Stimulated activated naive CD8-positive, alpha-beta T cell treated with anti-CD3 and anti-CD28 coated beads, Interleukin-15, amount 100 ng/mL, for 72 hours (primary cell): ENCODE results near the gene NRN1.

Experiments
- ATAC-seq: fragments of 150-1000 bp; cut with Tn5 transposase; 2 replicates; pipeline ENCODE4 v1.10.0; 2021; ENCODE audit warnings: mild to moderate bottlenecking, moderate library complexity
- DNase-seq, 2 donors: peaks; one replicate each; pipeline ENCODE4 v3.0.0; 2021 to 2022
- H3K27ac Mint-ChIP-seq, 2 donors: one replicate each; pipeline ENCODE4 v1.8.0; 2022; ENCODE audit warnings: mild to moderate bottlenecking in 2 of 2, mixed read lengths in 2 of 2, moderate library complexity in 2 of 2
- H3K27me3 Mint-ChIP-seq: one replicate; pipeline ENCODE4 v1.8.0; 2022; ENCODE audit warnings: mixed read lengths
- H3K4me1 Mint-ChIP-seq: one replicate; pipeline ENCODE4 v1.8.0; 2022; ENCODE audit warnings: mild to moderate bottlenecking, mixed read lengths
- H3K4me3 Mint-ChIP-seq, 2 donors: one replicate each; pipeline ENCODE4 v1.8.0; 2022; ENCODE audit warnings: mild to moderate bottlenecking in 2 of 2, mixed read lengths in 2 of 2, moderate library complexity in 1 of 2
- H3K9me3 Mint-ChIP-seq, 2 donors: one replicate each; pipeline ENCODE4 v1.8.0; 2022; ENCODE audit warnings: mixed read lengths in 2 of 2

Gene NRN1

GRCh38 chr6:5995949-5996713 is 10.6 kb downstream of the NRN1 start:
- H3K9me3 Mint-ChIP-seq: peaks cover 7 to 9% of the 10 kb centered on the region in 2 donors
- H3K27me3 Mint-ChIP-seq: peaks cover 100% of the 10 kb centered on the region
- no peak for DNase-seq
- peaks cover 67% of the 10 kb centered on the region for H3K4me1 Mint-ChIP-seq
- H3K27ac Mint-ChIP-seq: peak overlapping the region in 1 of 2 donors; percentile 47
- no peak for ATAC-seq
- H3K4me3 Mint-ChIP-seq: peak overlapping the region; percentile 86 to 89

GRCh38 chr6:5995658-5995948 is 11.1 kb downstream of the NRN1 start:
- DNase-seq (no peak), ATAC-seq (no peak)
- Mint-ChIP-seq H3K4me1 (peaks cover 71% of the 10 kb centered on the region), H3K9me3 (peaks cover 7% of the 10 kb centered on the region in 2 donors), H3K27me3 (peaks cover 100% of the 10 kb centered on the region), H3K27ac (no peak overlapping the region), H3K4me3 (peak overlapping the region; percentile 86 to 89)

GRCh38 chr6:5994999-5995657 is 11.6 kb downstream of the NRN1 start:
- Mint-ChIP-seq H3K9me3 (peaks cover 3% of the 10 kb centered on the region in 2 donors), H3K27me3 (peaks cover 98% of the 10 kb centered on the region), H3K4me1 (peaks cover 68% of the 10 kb centered on the region), H3K4me3 (peak overlapping the region; percentile 86 to 89), H3K27ac (no peak overlapping the region)
- no peak for DNase-seq
- no peak for ATAC-seq

DNA sequence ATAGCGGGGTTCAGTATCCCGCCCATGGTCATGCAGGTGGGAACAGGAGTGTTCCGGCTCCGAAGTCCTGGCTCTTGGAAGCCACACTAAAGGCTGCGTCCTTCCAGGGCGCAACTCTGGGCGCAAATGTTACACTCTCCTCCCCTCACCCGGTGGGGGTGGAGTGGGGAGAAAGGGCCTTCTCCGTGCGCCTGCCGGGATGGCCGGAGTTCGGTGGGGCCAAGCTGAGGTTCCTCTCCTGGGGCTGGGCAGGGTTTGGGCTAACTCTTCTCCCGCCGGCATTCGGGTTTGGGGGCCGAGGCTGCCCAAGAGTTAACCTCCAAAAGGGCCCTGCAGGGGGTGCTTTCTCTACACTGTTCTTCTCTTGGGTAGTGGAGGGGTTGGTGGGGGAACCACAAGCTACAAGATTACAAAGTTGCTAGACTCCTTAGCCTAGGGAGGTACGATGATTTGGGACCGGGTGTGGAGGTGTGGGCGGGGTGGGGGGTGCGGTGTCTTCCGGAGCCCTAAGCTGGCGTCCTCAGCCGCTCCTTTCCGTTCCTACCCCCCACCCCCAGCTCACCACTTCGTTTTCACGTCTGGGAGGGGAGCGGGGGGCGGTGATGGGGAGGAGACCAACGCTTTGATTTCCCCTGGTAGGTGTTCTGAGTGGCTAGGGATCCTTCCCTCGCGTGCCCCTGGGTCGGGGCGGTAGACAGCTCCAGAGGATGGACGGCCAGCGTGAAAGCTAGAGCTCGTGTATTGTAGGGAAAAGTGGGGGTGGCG is 12.3 kb downstream of the NRN1 start:
- Mint-ChIP-seq H3K27me3 (peaks cover 98% of the 10 kb centered on the region), H3K4me1 (peaks cover 61% of the 10 kb centered on the region), H3K27ac (no peak overlapping the region), H3K9me3 (no peaks in the 10 kb centered on the region), H3K4me3 (peak overlapping the region; percentile 86 to 89)
- DNase-seq (peak; percentile 20 to 25), ATAC-seq (peak; percentile 65)

GRCh38 chr6:5992551-5993225 is 14.0 kb downstream of the NRN1 start:
- Mint-ChIP-seq H3K4me1 (peaks cover 45% of the 10 kb centered on the region), H3K27me3 (peaks cover 98% of the 10 kb centered on the region)

DNA sequence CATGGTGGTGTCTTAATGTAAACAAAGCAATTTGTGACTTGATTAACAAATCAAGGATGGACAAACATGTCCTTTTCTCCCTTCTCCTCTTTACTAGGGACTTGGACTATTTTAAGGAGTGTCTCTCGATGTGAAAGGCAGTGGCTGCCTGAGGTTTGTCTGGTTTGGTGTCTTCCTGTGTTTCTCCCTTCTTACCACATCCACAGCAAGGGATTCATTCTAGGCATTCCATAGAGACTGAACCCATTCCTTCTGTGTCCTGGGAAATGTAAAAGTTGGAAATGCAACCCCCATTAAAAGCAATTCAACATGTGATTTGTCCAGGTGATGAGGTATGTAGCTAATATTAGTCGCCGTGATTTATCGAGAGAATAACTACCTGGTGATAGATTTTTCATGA is 15.9 kb downstream of the NRN1 start:
- no peak overlapping the region for H3K27ac Mint-ChIP-seq
- H3K27me3 Mint-ChIP-seq: peaks cover 86% of the 10 kb centered on the region
- no peaks in the 10 kb centered on the region for H3K9me3 Mint-ChIP-seq
- ATAC-seq (no peak), DNase-seq (no peak)
- peaks cover 37% of the 10 kb centered on the region for H3K4me1 Mint-ChIP-seq
- no peak overlapping the region for H3K4me3 Mint-ChIP-seq

More at GRCh38 chr6:5992551-5993225, 14.0 kb downstream of the NRN1 start:
- H3K27ac Mint-ChIP-seq: no peak overlapping the region
- no peaks in the 10 kb centered on the region for H3K9me3 Mint-ChIP-seq
- no peak for DNase-seq
- H3K4me3 Mint-ChIP-seq: no peak overlapping the region
- no peak for ATAC-seq

GRCh38 chr6:5989141-5989723 is 17.5 kb downstream of the NRN1 start:
- Mint-ChIP-seq H3K9me3 (no peaks in the 10 kb centered on the region), H3K27me3 (peaks cover 71% of the 10 kb centered on the region), H3K27ac (no peak overlapping the region), H3K4me3 (no peak overlapping the region), H3K4me1 (peaks cover 35% of the 10 kb centered on the region)
- ATAC-seq: no peak
- DNase-seq: no peak

DNA sequence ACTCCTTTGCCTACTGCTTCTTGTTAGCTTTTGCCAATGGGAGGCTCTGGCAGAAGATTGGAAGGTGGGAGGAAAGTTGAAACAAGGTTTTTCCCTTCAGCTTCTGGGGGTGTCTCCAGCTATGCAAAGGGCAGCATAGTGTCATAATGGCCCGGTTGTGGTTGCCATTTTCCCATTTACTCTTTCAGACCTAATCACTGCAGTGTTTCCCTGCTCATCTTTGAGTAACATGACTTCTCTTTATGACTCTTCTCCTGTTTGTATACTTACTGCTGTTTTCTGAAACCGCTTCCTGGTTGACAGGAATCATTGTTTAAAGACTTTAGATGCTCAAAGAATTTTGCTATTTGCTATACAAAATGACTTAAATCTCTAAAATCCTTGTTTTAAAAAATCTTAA is 19.9 kb downstream of the NRN1 start:
- Mint-ChIP-seq H3K4me1 (peaks cover 44% of the 10 kb centered on the region), H3K9me3 (no peaks in the 10 kb centered on the region), H3K4me3 (no peak overlapping the region), H3K27me3 (peaks cover 47% of the 10 kb centered on the region), H3K27ac (peak overlapping the region in 1 of 2 donors; percentile 63)
- DNase-seq (no peak), ATAC-seq (peak; percentile 73)

- H3K27ac Mint-ChIP-seq: peak overlapping the region in 1 of 2 donors; percentile 82
Observed at GRCh38 chr6:5984150-5985089, 22.3 kb downstream of the NRN1 start.

GRCh38 chr6:5981126-5982026 is 25.3 kb downstream of the NRN1 start:
- peak; percentile 42 for ATAC-seq
- no peak for DNase-seq

More at GRCh38 chr6:5984150-5985089, 22.3 kb downstream of the NRN1 start:
- Mint-ChIP-seq H3K4me1 (peaks cover 62% of the 10 kb centered on the region), H3K9me3 (peaks cover 4 to 7% of the 10 kb centered on the region in 2 donors), H3K27me3 (peaks cover 24% of the 10 kb centered on the region), H3K4me3 (peak overlapping the region; percentile 20 to 50)
- DNase-seq (no peak), ATAC-seq (peak; percentile 61)

DNA sequence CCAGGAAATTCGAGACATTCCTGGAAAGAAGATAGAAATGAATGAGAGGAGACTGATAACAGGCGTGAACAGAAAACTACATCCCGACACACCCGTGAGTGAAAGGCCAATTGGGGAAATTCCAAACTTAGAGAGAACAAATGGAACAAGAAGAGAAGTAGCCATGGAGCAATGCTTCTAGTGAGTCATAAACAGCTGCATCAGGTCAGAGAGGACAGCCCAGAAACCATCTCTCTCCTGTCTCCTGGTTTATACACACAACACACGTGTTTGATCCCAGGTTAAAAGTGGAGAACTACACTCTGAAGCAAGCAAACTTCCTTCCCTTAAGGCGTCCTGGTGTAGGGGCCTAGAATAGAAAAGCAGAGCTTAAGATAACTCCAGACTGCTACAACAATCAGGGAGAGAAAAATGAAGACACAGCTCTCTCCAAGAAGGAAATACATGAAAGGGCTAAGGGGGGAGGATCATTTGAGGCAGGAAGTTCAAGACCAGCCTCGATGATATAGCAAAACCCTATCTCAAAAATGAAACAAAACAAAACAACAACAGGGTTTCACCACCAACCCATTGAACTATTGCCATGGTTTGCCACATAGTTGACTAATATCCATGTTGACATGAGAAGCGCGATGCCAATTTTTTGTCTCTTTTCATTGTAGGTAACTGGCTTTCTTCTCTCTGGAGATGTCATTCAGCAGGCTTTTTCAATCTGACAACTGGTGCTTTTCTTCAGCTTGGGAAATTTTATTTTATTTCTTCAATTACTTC is 26.9 kb downstream of the NRN1 start:
- ATAC-seq: no peak
- Mint-ChIP-seq H3K27ac (no peak overlapping the region), H3K4me1 (peaks cover 44% of the 10 kb centered on the region), H3K27me3 (peaks cover 6% of the 10 kb centered on the region), H3K9me3 (peaks cover 4 to 7% of the 10 kb centered on the region in 2 donors), H3K4me3 (no peak overlapping the region)
- no peak for DNase-seq

More at GRCh38 chr6:5981126-5982026, 25.3 kb downstream of the NRN1 start:
- Mint-ChIP-seq H3K4me1 (peaks cover 55% of the 10 kb centered on the region), H3K9me3 (peaks cover 4 to 7% of the 10 kb centered on the region in 2 donors), H3K27me3 (peaks cover 6% of the 10 kb centered on the region), H3K4me3 (no peak overlapping the region), H3K27ac (no peak overlapping the region)

GRCh38 chr6:5976811-5977210 is 29.9 kb downstream of the NRN1 start:
- ATAC-seq (no peak), DNase-seq (no peak)
- Mint-ChIP-seq H3K4me3 (no peak overlapping the region), H3K4me1 (peaks cover 24% of the 10 kb centered on the region), H3K27me3 (peaks cover 16% of the 10 kb centered on the region), H3K9me3 (peaks cover 4 to 13% of the 10 kb centered on the region in 2 donors), H3K27ac (no peak overlapping the region)
